ENCODE measurements around the gene CRYAA.

- no peak for TF ChIP-seq CTCF (IDR thresholded peaks at IDR 0.05)
- TF ChIP-seq USF2 (IDR thresholded peaks at IDR 0.05), result no peak
- TF ChIP-seq POLR2A (IDR thresholded peaks at IDR 0.05; ENCODE audit: low read length), result no peak
- no peak for TF ChIP-seq MYC (IDR thresholded peaks at IDR 0.05; ENCODE audit: borderline replicate concordance, low read length)
These were observed 26.6 kb downstream of the CRYAA start for GRCh38 chr21:43195121-43196021.

Measured in A549 (cell line).